OCI-LY1 (cell line): ENCODE measurements around the gene MB.

ENCODE experiments used
- H2AFZ ChIP-seq: fragments of 200-600 bp; sonication (generic), shearing (Covaris generic); 2 replicates; pipeline ENCODE4 v1.6.0; 2014; ENCODE audit warnings: antibody characterized with exemption, mild to moderate bottlenecking, low read length
- H3F3A ChIP-seq: fragments of 200-600 bp; sonication (generic), shearing (Covaris generic); 2 replicates; pipeline ENCODE4 v1.6.0; 2014; ENCODE audit warnings: mild to moderate bottlenecking, antibody characterized with exemption, low read length, moderate library complexity; ENCODE audit not compliant: insufficient read depth
- H3K27ac ChIP-seq: fragments of 200-600 bp; sonication (generic); 2 replicates; pipeline ENCODE4 v1.5.1; 2014; ENCODE audit warnings: low read length, mixed run types, mild to moderate bottlenecking, low read depth; ENCODE audit not compliant: poor library complexity, severe bottlenecking
- H3K27me3 ChIP-seq: fragments of 200-600 bp; sonication (generic); 2 replicates; pipeline ENCODE4 v1.6.0; 2014; ENCODE audit warnings: antibody characterized with exemption, mild to moderate bottlenecking, low read length, moderate library complexity; ENCODE audit not compliant: insufficient read depth
- H3K36me3 ChIP-seq: fragments of 200-600 bp; sonication (generic); 2 replicates; pipeline ENCODE4 v1.6.1; 2014; ENCODE audit warnings: mild to moderate bottlenecking, antibody characterized with exemption, low read length, moderate library complexity, mixed read lengths; ENCODE audit not compliant: insufficient read depth
- H3K4me1 ChIP-seq: fragments of 200-600 bp; sonication (generic); 2 replicates; pipeline ENCODE4 v1.5.1; 2014; ENCODE audit warnings: mild to moderate bottlenecking, low read length, moderate library complexity; ENCODE audit not compliant: insufficient read depth, severe bottlenecking
- H3K4me2 ChIP-seq: fragments of 200-600 bp; sonication (generic), shearing (Covaris generic); 2 replicates; pipeline ENCODE4 v1.6.1; 2014; ENCODE audit warnings: low read length
- H3K4me3 ChIP-seq: fragments of 200-600 bp; sonication (generic); 2 replicates; pipeline ENCODE4 v1.5.1; 2014; ENCODE audit warnings: low read length, low read depth, mild to moderate bottlenecking, mixed read lengths; ENCODE audit not compliant: poor library complexity, severe bottlenecking
- H3K79me2 ChIP-seq: fragments of 200-600 bp; shearing (Covaris generic); 2 replicates; pipeline ENCODE4 v1.6.1; 2016; ENCODE audit warnings: mixed run types, low read length, mixed read lengths; ENCODE audit not compliant: insufficient read depth
- H3K9ac ChIP-seq: fragments of 200-600 bp; sonication (generic), shearing (Covaris generic); 2 replicates; pipeline ENCODE4 v1.6.1; 2014; ENCODE audit warnings: mild to moderate bottlenecking, low read length, mixed read lengths
- H3K9me2 ChIP-seq: fragments of 200-600 bp; sonication (generic), shearing (Covaris generic); 2 replicates; pipeline ENCODE4 v1.6.1; 2014; ENCODE audit warnings: low read depth, mild to moderate bottlenecking, low read length, mixed read lengths
- H3K9me3 ChIP-seq: fragments of 200-600 bp; shearing (Covaris generic); 2 replicates; pipeline ENCODE4 v1.6.1; 2014; ENCODE audit warnings: low read length, mixed read lengths
- H4K20me1 ChIP-seq: fragments of 200-600 bp; sonication (generic), shearing (Covaris generic); 2 replicates; pipeline ENCODE4 v1.6.0; 2016; ENCODE audit warnings: mild to moderate bottlenecking, low read length; ENCODE audit not compliant: insufficient read depth
- CTCF ChIP-seq: fragments of 200-600 bp; sonication (generic), shearing (Covaris generic); IDR thresholded peaks from 2 replicates; pipeline ENCODE4 v1.5.1; 2017; ENCODE audit warnings: mild to moderate bottlenecking, antibody characterized with exemption, low read length, moderate library complexity, mixed read lengths
- EZH2 ChIP-seq: fragments of 200-600 bp; sonication (generic), shearing (Covaris generic); IDR thresholded peaks from 2 replicates; pipeline ENCODE4 v1.8.0; 2017; ENCODE audit warnings: borderline replicate concordance, mixed run types, mild to moderate bottlenecking, antibody characterized with exemption, low read length, moderate library complexity, mixed read lengths

Gene MB

GRCh38 chr22:35634015-35634414 lies 16.9 kb upstream of the MB start:
- Histone ChIP-seq H3K27ac (peak overlapping the region; percentile 7), H3K27me3 (no peaks in the 10 kb centered on the region), H3K79me2 (no peaks in the 10 kb centered on the region), H2AFZ (no peak overlapping the region), H4K20me1 (no peaks in the 10 kb centered on the region), H3K9me2 (no peaks in the 10 kb centered on the region), H3K36me3 (no peaks in the 10 kb centered on the region), H3K9me3 (0 out of 2 replicates have a peak, but pooled peaks cover 3% of the 10 kb centered on the region), H3F3A (no peaks in the 10 kb centered on the region), H3K4me1 (peaks cover 38% of the 10 kb centered on the region), H3K4me3 (no peak overlapping the region), H3K4me2 (peak overlapping the region; percentile 21; the same call in 1 of the 2 replicates), H3K9ac (no peak overlapping the region)
- no peak for TF ChIP-seq CTCF
- no peak for TF ChIP-seq EZH2

- Histone ChIP-seq H3K36me3 (no peaks in the 10 kb centered on the region), H3K4me2 (no peak overlapping the region), H4K20me1 (no peaks in the 10 kb centered on the region), H3K79me2 (no peaks in the 10 kb centered on the region), H3K27ac (no peak overlapping the region), H3K9ac (no peak overlapping the region), H3F3A (no peaks in the 10 kb centered on the region), H3K9me3 (0 out of 2 replicates have a peak, but pooled peaks cover 6% of the 10 kb centered on the region), H2AFZ (no peak overlapping the region), H3K4me1 (peaks cover 38% of the 10 kb centered on the region), H3K4me3 (no peak overlapping the region), H3K27me3 (no peaks in the 10 kb centered on the region), H3K9me2 (no peaks in the 10 kb centered on the region)
- TF ChIP-seq CTCF (no peak), EZH2 (no peak)
Observed at GRCh38 chr22:35633520-35633919, 16.4 kb upstream of the MB start.

- Histone ChIP-seq H3K4me3 (no peak overlapping the region), H3F3A (no peaks in the 10 kb centered on the region)
Observed at GRCh38 chr22:35632935-35633334, 15.8 kb upstream of the MB start.

More at GRCh38 chr22:35632935-35633334, 15.8 kb upstream of the MB start:
- no peaks in the 10 kb centered on the region for H4K20me1 ChIP-seq
- no peaks in the 10 kb centered on the region for H3K36me3 ChIP-seq
- H3K9ac ChIP-seq: no peak overlapping the region
- H2AFZ ChIP-seq: no peak overlapping the region
- peaks cover 38% of the 10 kb centered on the region for H3K4me1 ChIP-seq
- peak overlapping the region; percentile 38 for H3K27ac ChIP-seq
- no peaks in the 10 kb centered on the region for H3K79me2 ChIP-seq
- no peak for TF ChIP-seq EZH2
- TF ChIP-seq CTCF: no peak
- H3K4me2 ChIP-seq: no peak overlapping the region
- no peaks in the 10 kb centered on the region for H3K9me2 ChIP-seq
- no peaks in the 10 kb centered on the region for H3K27me3 ChIP-seq
- H3K9me3 ChIP-seq: 0 out of 2 replicates have a peak, but pooled peaks cover 6% of the 10 kb centered on the region
